Psoas muscle (tissue), 8 donors: ENCODE data around the gene JMJD6. TPM values are rescaled to one million over a fixed set of nuclear protein-coding genes. Genes with fewer than 3 reads are reported as not detected.
"Not testable (repeated sequence)": the region's sequence is repeated elsewhere in the genome, so short reads cannot be mapped to it uniquely, and the experiment has no call there.

Experiments
- ATAC-seq, 4 donors: fragments of 200-7000 bp; cut with Tn5 transposase; one replicate each; pipeline ENCODE4 v1.9.1; 2020; ENCODE audit warnings: moderate library complexity in 3 of 4, mild to moderate bottlenecking in 2 of 4
- DNase-seq, 2 donors: peaks; one replicate each; pipeline ENCODE4 v3.0.0-alpha.2; 2020
- H3K27ac ChIP-seq: fragments of 200-600 bp; one replicate; pipeline ENCODE4 v1.8.0; 2022
- H3K27me3 ChIP-seq, 3 donors: fragments of 200-600 bp in 1 of 3; one replicate each; pipeline versions ENCODE4 v1.6.1 to v1.8.0; 2013 to 2022; ENCODE audit warnings: low read length in 2 of 3, mild to moderate bottlenecking in 2 of 3, moderate library complexity in 1 of 3; ENCODE audit not compliant: insufficient read depth in 3 of 3
- H3K36me3 ChIP-seq, 2 donors: fragments of 200-600 bp in 1 of 2; one replicate each; pipeline versions ENCODE4 v1.6.1 to v1.8.0; 2013 to 2022; ENCODE audit warnings: low read depth in 1 of 2, mild to moderate bottlenecking in 1 of 2, moderate library complexity in 1 of 2; ENCODE audit not compliant: insufficient read depth in 1 of 2
- H3K4me1 ChIP-seq: fragments of 200-600 bp; one replicate; pipeline ENCODE4 v1.8.0; 2022
- H3K4me3 ChIP-seq: fragments of 200-600 bp; one replicate; pipeline ENCODE4 v1.8.0; 2022; ENCODE audit warnings: mild to moderate bottlenecking
- H3K9me3 ChIP-seq: fragments of 200-600 bp; one replicate; pipeline ENCODE4 v1.8.0; 2022
- CTCF ChIP-seq: fragments of 200-600 bp; IDR thresholded peaks from one replicate; pipeline ENCODE4 v1.8.0; 2022; ENCODE audit warnings: antibody characterized with exemption
- WGBS, 3 donors: extraction: QIAGEN DNeasy Blood & Tissue Kit; methylation state at CpG; one replicate each; pipeline versions ENCODE4 v1.1.6 to v1.1.7; 2013; 5-methylcytosine and 5-hydroxymethylcytosine counted together
- intact Hi-C, 2 donors: fragments of 100-400 bp; cut with DNase I; formaldehyde crosslinking; loops; one replicate each; pipeline versions ENCODE4 v1.11.0 to v1.14.2; 2022
- polyA plus RNA-seq, 3 donors: library from polyadenylated mRNA; stranded (reverse); fragments of 200-250 nt; gene quantifications; one replicate each; pipeline ENCODE4 v1.2.3, GENCODE V29; 2013
- total RNA-seq, 4 donors: library from RNA; stranded (reverse); fragmentation: NEBNext Ultra II Directional in 2 of 4; extraction: Animal tissue kit (Norgen Biotek cat#: 25700) in 2 of 4; gene quantifications; one replicate each; pipeline versions ENCODE4 v1.2.1 to v1.2.4, GENCODE V29; 2021 to 2023
- donor health status: healthy with polysubstance abuse.
- donor health status: DM: no; HTN: no; CAD: no; lungs with moderate emphysema.
- donor health status: Bipolar disorder and iron deficiency.
- donor health status: healthy.
- donor health status: DM: yes; HTN: yes; CAD: no.
- donor health status: DM: no; HTN: no; CAD: no.
- donor health status: DM: no; HTN: no; CAD: no.
- donor health status: DM: yes; HTN: yes; CAD: no.

Gene JMJD6
- total and polyA plus RNA-seq, 7 donors, result 30.8 to 81.9 (median 53.0) TPM

- H3K27ac ChIP-seq, result peak overlapping the region; percentile 89
- no peaks in the 10 kb centered on the region for H3K9me3 ChIP-seq
- H3K27me3 ChIP-seq, result no peaks in the 10 kb centered on the region
- H3K4me3 ChIP-seq, result no peak overlapping the region
- DNase-seq (no peak), ATAC-seq (peak; percentile 30 to 54 (median 44))
- intact Hi-C loops, result no loop called here
- TF ChIP-seq CTCF, result no peak
- H3K36me3 ChIP-seq, result peaks cover 21 to 59% of the 10 kb centered on the region in 2 donors
- H3K4me1 ChIP-seq, result peaks cover 47% of the 10 kb centered on the region
Observed at GRCh38 chr17:76742958-76743357, 16.6 kb upstream of the JMJD6 start.

- H3K27me3 ChIP-seq, result no peaks in the 10 kb centered on the region
- no peaks in the 10 kb centered on the region for H3K9me3 ChIP-seq
- peaks cover 13 to 50% of the 10 kb centered on the region in 2 donors for H3K36me3 ChIP-seq
- WGBS, 3 donors, result 24 to 33% (median 25%) methylated on average over 5 of the region's 5 CpGs
- H3K27ac ChIP-seq, result peak overlapping the region; percentile 89
- intact Hi-C loops, result no loop called here
- peak overlapping the region; percentile 72 for H3K4me3 ChIP-seq
- DNase-seq, result no peak
- TF ChIP-seq CTCF, result no peak
- ATAC-seq, result peak; percentile 17 to 37 (median 33)
- H3K4me1 ChIP-seq, result peaks cover 45% of the 10 kb centered on the region
Observed at GRCh38 chr17:76740329-76741118, 14.1 kb upstream of the JMJD6 start.

- ATAC-seq, H3K27me3 ChIP-seq, DNase-seq, intact Hi-C loops, H3K9me3 ChIP-seq: not testable (repeated sequence)
- Histone ChIP-seq H3K27ac (peak overlapping the region; percentile 89), H3K4me3 (peak overlapping the region; percentile 72), H3K4me1 (peaks cover 52% of the 10 kb centered on the region), H3K36me3 (peaks cover 6 to 50% of the 10 kb centered on the region in 2 donors)
- WGBS, 3 donors, result 56 to 83% (median 68%) methylated on average over 17 of the region's 17 CpGs
Observed at GRCh38 chr17:76739568-76740115, 13.2 kb upstream of the JMJD6 start.

GRCh38 chr17:76738468-76738850 is 12.1 kb upstream of the JMJD6 start:
- Histone ChIP-seq H3K36me3 (peaks cover 0 to 50% of the 10 kb centered on the region in 2 donors), H3K27me3 (no peaks in the 10 kb centered on the region), H3K9me3 (no peaks in the 10 kb centered on the region), H3K4me3 (peak overlapping the region; percentile 72), H3K27ac (peak overlapping the region; percentile 89), H3K4me1 (peaks cover 59% of the 10 kb centered on the region)
- no peak for DNase-seq
- TF ChIP-seq CTCF, result no peak
- WGBS, 3 donors, result 1% methylated on average over 7 of the region's 7 CpGs
- no peak for ATAC-seq
- intact Hi-C loops, result no loop called here

GRCh38 chr17:76737676-76738467 is 11.5 kb upstream of the JMJD6 start, which contains the start of gene MFSD11:
MFSD11 (plus strand) TSS chr17:76738119; CDS start chr17:76738353, 234 bp downstream.
- peaks cover 60% of the 10 kb centered on the region for H3K4me1 ChIP-seq
- intact Hi-C loops, result no loop called here
- peak within 1 kb of the TSS; percentile 72 for H3K4me3 ChIP-seq
- DNase-seq, result peak; percentile 93 to 97
- TF ChIP-seq CTCF, result no peak
- H3K27ac ChIP-seq, result peak within 1 kb of the TSS; percentile 89
- H3K36me3 ChIP-seq, result peaks cover 0 to 52% of the 10 kb centered on the region in 2 donors
- ATAC-seq, result peak; percentile 78 to 84 (median 80)
- WGBS, 3 donors, result 0 to 1% (median 0%) methylated on average over 56 to 57 of the region's 57 CpGs
- no peaks in the 10 kb centered on the region for H3K27me3 ChIP-seq
- H3K9me3 ChIP-seq, result no peaks in the 10 kb centered on the region
